Endothelial cell of umbilical vein (primary cell): ENCODE data around the gene USP35. TPM values are rescaled to one million over a fixed set of nuclear protein-coding genes. Genes with fewer than 3 reads are reported as not detected.

Experiments used
- BruUV-seq: library from RNA; stranded (reverse); fragments of 400-500 nt; replicated peaks from 2 replicates; lab custom pipeline; 2021; lab: Mats Ljungman, UMichigan
- CTCF ChIA-PET: fragments of 300-600, 350-600 bp; sonication (Branson Sonifier 250); formaldehyde crosslinking; loops from one replicate; lab custom pipeline; 2021; ENCODE audit warnings: antibody characterized with exemption, inconsistent platforms; lab: Charles Lee
- POLR2A ChIA-PET: fragments of 300-600, 350-600 bp; sonication (Branson Sonifier 250); formaldehyde crosslinking; loops from one replicate; lab custom pipeline; 2021; ENCODE audit warnings: antibody characterized with exemption, inconsistent platforms; lab: Charles Lee
- DNase-seq: peaks from one replicate; pipeline ENCODE4 v3.0.0-alpha.2; 2011; ENCODE audit warnings: low read depth, low spot score
- FAIRE-seq: peaks from 2 replicates; lab custom pipeline; 2011; peaks lifted over from hg19 to GRCh38; lab: Jason Lieb, UNC
- H2AFZ ChIP-seq: 2 replicates; pipeline ENCODE4 v1.6.0; 2012; ENCODE audit warnings: low read depth, low read length, control low read depth, inconsistent platforms
- H3K27ac ChIP-seq: 2 replicates; pipeline ENCODE4 v1.5.1; 2011; ENCODE audit warnings: low read depth, mild to moderate bottlenecking, control low read depth, low read length, moderate library complexity; ENCODE audit not compliant: insufficient read depth
- H3K27me3 ChIP-seq, 2 experiments: 2 replicates each; pipeline versions ENCODE4 v1.6.0 to v1.6.1; 2011; ENCODE audit warnings: low read length in 2 of 2, mixed read lengths in 1 of 2; ENCODE audit not compliant: control insufficient read depth in 2 of 2, insufficient read depth in 2 of 2
- H3K36me3 ChIP-seq, 2 experiments: 2 replicates in 1 of 2; 3 replicates in 1 of 2; pipeline ENCODE4 v1.5.1; 2011; ENCODE audit warnings: low read length in 2 of 2, mild to moderate bottlenecking in 1 of 2, moderate library complexity in 1 of 2; ENCODE audit not compliant: control insufficient read depth in 2 of 2, insufficient read depth in 2 of 2; ENCODE audit errors: extremely low read depth in 1 of 2
- H3K4me1 ChIP-seq: 3 replicates; pipeline ENCODE4 v1.5.1; 2011; ENCODE audit warnings: mild to moderate bottlenecking, low read length; ENCODE audit not compliant: control insufficient read depth, insufficient read depth; ENCODE audit errors: extremely low read depth
- H3K4me2 ChIP-seq: 2 replicates; pipeline ENCODE4 v1.6.1; 2011; ENCODE audit warnings: low read length, control low read depth, mixed read lengths; ENCODE audit not compliant: insufficient read depth
- H3K4me3 ChIP-seq, 3 experiments: fragments of 200-600 bp in 1 of 3; sonication (generic), shearing (Covaris generic) in 1 of 3; replicated peaks in 1 of 3; 2 replicates each; pipeline ENCODE4 v1.5.1; 2011 to 2016; ENCODE audit warnings: control low read depth in 3 of 3, low read length in 3 of 3, mild to moderate bottlenecking in 2 of 3, inconsistent platforms in 1 of 3, low read depth in 1 of 3, moderate library complexity in 1 of 3; ENCODE audit not compliant: insufficient read depth in 1 of 3
- H3K79me2 ChIP-seq: 2 replicates; pipeline ENCODE4 v1.6.0; 2012; ENCODE audit warnings: low read length, inconsistent platforms; ENCODE audit not compliant: control insufficient read depth, insufficient read depth
- H3K9ac ChIP-seq: replicated peaks from 2 replicates; pipeline ENCODE3; 2011; ENCODE audit warnings: low read length, control low read depth; ENCODE audit not compliant: insufficient read depth; ENCODE audit errors: extremely low read depth
- H3K9me1 ChIP-seq: replicated peaks from 3 replicates; pipeline ENCODE4 v1.6.0; 2011; ENCODE audit warnings: mild to moderate bottlenecking, low read length; ENCODE audit not compliant: control insufficient read depth, insufficient read depth; ENCODE audit errors: extremely low read depth
- H3K9me3 ChIP-seq: replicated peaks from 2 replicates; pipeline ENCODE4 v1.5.1; 2012; ENCODE audit warnings: low read length, inconsistent platforms; ENCODE audit not compliant: control insufficient read depth, insufficient read depth
- H4K20me1 ChIP-seq: replicated peaks from 2 replicates; pipeline ENCODE3; 2011; ENCODE audit warnings: mild to moderate bottlenecking, low read length; ENCODE audit not compliant: control insufficient read depth, insufficient read depth; ENCODE audit errors: extremely low read depth
- CTCF ChIP-seq, 2 donors: IDR thresholded peaks; 1 replicate in 1 of 2; 2 replicates in 1 of 2; pipeline ENCODE4 v1.5.1; 2011; ENCODE audit warnings: low read length in 2 of 2, mild to moderate bottlenecking in 2 of 2, moderate library complexity in 2 of 2, control low read depth in 1 of 2, inconsistent platforms in 1 of 2, low read depth in 1 of 2; ENCODE audit not compliant: insufficient read depth in 1 of 2; ENCODE audit errors: extremely low read depth in 1 of 2
- EZH2 ChIP-seq: IDR thresholded peaks from 2 replicates; pipeline ENCODE4 v1.6.1; 2012; ENCODE audit warnings: borderline replicate concordance, low read depth, mild to moderate bottlenecking, moderate library complexity, low read length, inconsistent platforms; ENCODE audit not compliant: severe bottlenecking
- FOS ChIP-seq: IDR thresholded peaks from 2 replicates; pipeline ENCODE4 v1.6.1; 2011; ENCODE audit warnings: mild to moderate bottlenecking, low read length, moderate library complexity, borderline replicate concordance; ENCODE audit not compliant: insufficient read depth
- GATA2 ChIP-seq: IDR thresholded peaks from 2 replicates; pipeline ENCODE4 v1.7.0; 2011; ENCODE audit warnings: low read depth, mild to moderate bottlenecking, moderate library complexity, mixed read lengths, low read length; ENCODE audit not compliant: insufficient read length, insufficient read depth
- JUN ChIP-seq: IDR thresholded peaks from 2 replicates; pipeline ENCODE4 v1.6.1; 2011; ENCODE audit warnings: borderline replicate concordance, low read depth; ENCODE audit not compliant: insufficient read length, insufficient read depth
- MYC ChIP-seq: IDR thresholded peaks from one replicate; pipeline ENCODE4 v1.6.1; 2011; ENCODE audit warnings: mild to moderate bottlenecking, low read depth, low read length
- POLR2A ChIP-seq: IDR thresholded peaks from 2 replicates; pipeline ENCODE4 v1.6.1; 2012; ENCODE audit warnings: low read depth, mild to moderate bottlenecking, control low read depth, low read length
- POLR2AphosphoS5 ChIP-seq: IDR thresholded peaks from 2 replicates; pipeline ENCODE4 v1.6.1; 2012; ENCODE audit warnings: low read depth, mild to moderate bottlenecking, control low read depth, low read length, moderate library complexity; ENCODE audit not compliant: insufficient read depth
- dilution Hi-C: fragments of 300-500 bp; cut with MboI; formaldehyde crosslinking; loops from one replicate; pipeline ENCODE4 v1.15.0; 2019; ENCODE audit warnings: low sequenced_read_pairs; ENCODE audit not compliant: extremely low pct_ligation_motif_present
- intact Hi-C: fragments of 100-400 bp; cut with micrococcal nuclease; formaldehyde crosslinking; loops from one replicate; pipeline ENCODE4 v1.10.0; 2022
- polyA plus RNA-seq, 4 experiments: library from polyadenylated mRNA; depleted of rRNA in 3 of 4; stranded (reverse) in 3 of 4; unstranded in 1 of 4; fragments of >200 nt; gene quantifications; 2 replicates each; pipeline versions ENCODE4 v1.2.1 to v1.2.3, GENCODE V29; 2011 to 2012; ENCODE audit warnings: missing spikeins in 1 of 4
- total RNA-seq: library from RNA; stranded (reverse); gene quantifications from 2 replicates; pipeline ENCODE4 v1.2.3, GENCODE V29; 2021
- TF ChIP-seq, protein P1 (sequence below): IDR thresholded peaks from 2 replicates; pipeline ENCODE4 v1.6.1; 2011; ENCODE audit not compliant: insufficient read depth, insufficient read length

USP35 gene
- total and polyA plus RNA-seq, 2 donors (not counting 3 experiments of a cell fraction or from before 2014, with no cell fraction given) = 8.9 to 12.4 TPM

GRCh38 chr11:78190374-78190773, 1.7 kb downstream of the USP35 start:
- peak overlapping the region; percentile 16 for H3K4me2 ChIP-seq

More at GRCh38 chr11:78190374-78190773, 1.7 kb downstream of the USP35 start:
- no peak for TF ChIP-seq MYC
- no peak for TF ChIP-seq POLR2A
- no peak for TF ChIP-seq FOS
- no peak for TF ChIP-seq CTCF (IDR thresholded peaks at IDR 0.05; ENCODE audit: extremely low read depth in 1 of 2, insufficient read depth in 1 of 2, low read depth in 1 of 2, low read length in 2 of 2)
- TF ChIP-seq, protein P1, sequence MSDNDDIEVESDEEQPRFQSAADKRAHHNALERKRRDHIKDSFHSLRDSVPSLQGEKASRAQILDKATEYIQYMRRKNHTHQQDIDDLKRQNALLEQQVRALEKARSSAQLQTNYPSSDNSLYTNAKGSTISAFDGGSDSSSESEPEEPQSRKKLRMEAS = no peak
- no peak for TF ChIP-seq GATA2
- no peak for TF ChIP-seq JUN
- TF ChIP-seq POLR2AphosphoS5 = no peak
- TF ChIP-seq EZH2 = no peak
- dilution Hi-C loops = no loop called here
- DNase-seq (no peak), FAIRE-seq (no peak)
- H3K4me1 ChIP-seq = peaks cover 42% of the 10 kb centered on the region
- H3K9me3 ChIP-seq = no peaks in the 10 kb centered on the region
- BruUV-seq = no TSS peak
- H3K36me3 ChIP-seq = no peaks in the 10 kb centered on the region
- H3K4me3 ChIP-seq = no peak overlapping the region
- ChIA-PET POLR2A (no interaction called here), CTCF (interaction anchor here (1.1 kb wide), 1 partner anchor 374 kb away, joined by 3 read pairs; no protein-coding TSS in a partner anchor)
- no peak overlapping the region for H3K9ac ChIP-seq
- H3K27ac ChIP-seq = no peak overlapping the region
- H4K20me1 ChIP-seq = no peaks in the 10 kb centered on the region
- H2AFZ ChIP-seq = no peak overlapping the region
- no peaks in the 10 kb centered on the region for H3K27me3 ChIP-seq
- H3K79me2 ChIP-seq = peaks cover 31% of the 10 kb centered on the region
- H3K9me1 ChIP-seq = no peaks in the 10 kb centered on the region
- intact Hi-C loops = no loop called here
